K562 (cell line): ENCODE measurements around the gene ADPRH. TPM values are rescaled to one million over a fixed set of nuclear protein-coding genes. Genes with fewer than 3 reads are reported as not detected.

Experiments used
- ATAC-seq: fragments of 200-7000 bp; cut with Tn5 transposase; 3 replicates; pipeline ENCODE4 v1.9.1; 2020; ENCODE audit warnings: moderate library complexity
- BruUV-seq: library from RNA; stranded (reverse); fragments of 400-500 nt; replicated peaks from 2 replicates; lab custom pipeline; 2021; lab: Mats Ljungman, UMichigan
- CTCF ChIA-PET: fragments of 300-600 bp; formaldehyde crosslinking; extraction: SDS; loops from one replicate; lab custom pipeline; 2021; ENCODE audit warnings: low intra/inter-chr PET ratio; lab: Yijun Ruan, JAX
- POLR2A ChIA-PET: fragments of 300-600, 350-650 bp; sonication (Branson Sonifier 250); formaldehyde crosslinking; extraction: SDS; loops from one replicate; lab custom pipeline; 2021; ENCODE audit warnings: antibody characterized with exemption, inconsistent platforms; lab: Yijun Ruan, JAX
- DNase-seq, 4 experiments: peaks; one replicate each; pipeline versions ENCODE4 v3.0.0 to v3.0.0-alpha.2; 2011 to 2018; ENCODE audit warnings: low spot score in 3 of 4, mixed read lengths in 3 of 4; ENCODE audit errors: extremely low read depth in 1 of 4
- FAIRE-seq: peaks from 2 replicates; lab custom pipeline; 2011; peaks lifted over from hg19 to GRCh38; lab: Jason Lieb, UNC
- H2AFZ ChIP-seq: 2 replicates; pipeline ENCODE4 v1.6.0; 2011; ENCODE audit warnings: low read depth, low read length, control low read depth, inconsistent platforms
- H3K27ac ChIP-seq: fragments of 200-600 bp; 3 replicates; pipeline ENCODE4 v1.8.0; 2011; ENCODE audit warnings: low read depth, mild to moderate bottlenecking, control low read depth, inconsistent platforms, low read length, moderate library complexity, mixed read lengths; ENCODE audit errors: extremely low read depth
- H3K27me3 ChIP-seq, 2 experiments: fragments of 300-600 bp in 1 of 2; 2 replicates in 1 of 2; 3 replicates in 1 of 2; pipeline versions ENCODE4 v1.6.0 to v1.8.0; 2011; ENCODE audit warnings: inconsistent platforms in 2 of 2, low read length in 2 of 2, mild to moderate bottlenecking in 1 of 2, mixed read lengths in 1 of 2, moderate library complexity in 1 of 2; ENCODE audit not compliant: control insufficient read depth in 2 of 2, insufficient read depth in 2 of 2
- H3K36me3 ChIP-seq: fragments of 300-600 bp; 3 replicates; pipeline ENCODE4 v1.8.0; 2011; ENCODE audit warnings: mild to moderate bottlenecking, low read length, inconsistent platforms; ENCODE audit not compliant: control insufficient read depth, insufficient read depth
- H3K4me1 ChIP-seq, 2 experiments: fragments of 200-600 bp in 1 of 2; replicated peaks in 1 of 2; 2 replicates in 1 of 2; 3 replicates in 1 of 2; pipeline versions ENCODE4 v1.5.1 to v1.8.0; 2011; ENCODE audit warnings: inconsistent platforms in 2 of 2, low read length in 2 of 2, mild to moderate bottlenecking in 1 of 2, mixed read lengths in 1 of 2, moderate library complexity in 1 of 2; ENCODE audit not compliant: control insufficient read depth in 2 of 2, insufficient read depth in 2 of 2
- H3K4me2 ChIP-seq: 2 replicates; pipeline ENCODE4 v1.6.1; 2011; ENCODE audit warnings: low read length, control low read depth, inconsistent platforms, mixed read lengths; ENCODE audit not compliant: insufficient read depth
- H3K4me3 ChIP-seq: fragments of 200-600 bp; sonication (generic), shearing (Covaris generic); 2 replicates; pipeline ENCODE4 v1.5.1; 2016; ENCODE audit warnings: control low read depth, inconsistent platforms
- H3K79me2 ChIP-seq: fragments of 200-600 bp; 3 replicates; pipeline ENCODE4 v1.8.0; 2011; ENCODE audit warnings: low read length, inconsistent platforms; ENCODE audit not compliant: control insufficient read depth, insufficient read depth
- H3K9ac ChIP-seq, 2 experiments: 2 replicates each; pipeline versions ENCODE4 v1.6.0 to v1.6.1; 2011; ENCODE audit warnings: low read depth in 2 of 2, low read length in 2 of 2, control low read depth in 1 of 2, inconsistent platforms in 1 of 2, mild to moderate bottlenecking in 1 of 2, mixed read lengths in 1 of 2; ENCODE audit not compliant: insufficient read depth in 1 of 2
- H3K9me1 ChIP-seq: one replicate; pipeline ENCODE4 v1.6.0; 2011; ENCODE audit warnings: inconsistent platforms, mild to moderate bottlenecking, low read length, moderate library complexity; ENCODE audit not compliant: control insufficient read depth, insufficient read depth
- H3K9me3 ChIP-seq: replicated peaks from 2 replicates; pipeline ENCODE4 v1.5.1; 2011; ENCODE audit warnings: low read depth, low read length, inconsistent platforms; ENCODE audit not compliant: control insufficient read depth, insufficient read depth
- H4K20me1 ChIP-seq: replicated peaks from 2 replicates; pipeline ENCODE4 v1.6.1; 2011; ENCODE audit warnings: low read length, inconsistent platforms, mixed read lengths; ENCODE audit not compliant: control insufficient read depth, insufficient read depth
- CTCFL ChIP-seq: IDR thresholded peaks from 2 replicates; pipeline ENCODE4 v1.6.1; 2011; ENCODE audit warnings: borderline replicate concordance, low read depth, mild to moderate bottlenecking, moderate library complexity, low read length; ENCODE audit not compliant: insufficient read depth, poor library complexity, severe bottlenecking
- ETS2 ChIP-seq: IDR thresholded peaks from 2 replicates; pipeline ENCODE4 v1.6.1; 2016; ENCODE audit warnings: borderline replicate concordance, missing genetic modification characterization, mild to moderate bottlenecking, moderate library complexity, missing compliant biosample characterization; ENCODE audit not compliant: poor library complexity, severe bottlenecking
- ETV6 ChIP-seq, 3 experiments: fragments of 150-350 bp in 1 of 3; sonication (generic) in 1 of 3; formaldehyde crosslinking in 1 of 3; IDR thresholded peaks; 2 replicates each; pipeline versions ENCODE4 v1.6.1 to v1.8.0; 2014 to 2022; ENCODE audit warnings: borderline replicate concordance in 2 of 3, low read depth in 2 of 3, antibody characterized with exemption in 1 of 3, low read length in 1 of 3, mild to moderate bottlenecking in 1 of 3, missing genetic modification reagents in 1 of 3
- GTF2F1 ChIP-seq: IDR thresholded peaks from 2 replicates; pipeline ENCODE4 v1.6.1; 2011; ENCODE audit warnings: low read depth, low read length, improper control_type of control experiment
- HDAC3 ChIP-seq: fragments of 450-650 bp; IDR thresholded peaks from 2 replicates; pipeline ENCODE4 v1.6.1; 2018; ENCODE audit warnings: borderline replicate concordance, mild to moderate bottlenecking, moderate library complexity; ENCODE audit not compliant: partially characterized antibody
- MAFF ChIP-seq: IDR thresholded peaks from 2 replicates; pipeline ENCODE4 v1.6.1; 2012; ENCODE audit warnings: low read length, improper control_type of control experiment
- NCOA6 ChIP-seq: fragments of 450-650 bp; IDR thresholded peaks from 2 replicates; pipeline ENCODE4 v1.6.1; 2017; ENCODE audit warnings: mild to moderate bottlenecking
- NR3C1 ChIP-seq: sonication (generic); formaldehyde crosslinking; IDR thresholded peaks from 2 replicates; pipeline ENCODE4 v1.8.1; 2022; ENCODE audit warnings: missing genetic modification reagents
- PRPF4 ChIP-seq: fragments of 200-400 bp; formaldehyde crosslinking; IDR thresholded peaks from one replicate; pipeline ENCODE4 v1.6.1; 2017; ENCODE audit warnings: low read length, low read depth, mild to moderate bottlenecking; ENCODE audit not compliant: insufficient read depth, poor library complexity, severe bottlenecking
- SMAD1 ChIP-seq: fragments of 150-350 bp; IDR thresholded peaks from 2 replicates; pipeline ENCODE4 v1.6.1; 2014; ENCODE audit warnings: low read length, low read depth; ENCODE audit not compliant: partially characterized antibody
- SMARCE1 ChIP-seq: fragments of 450-650 bp; IDR thresholded peaks from 2 replicates; pipeline ENCODE4 v1.7.1; 2016; ENCODE audit warnings: mild to moderate bottlenecking
- TGIF2 ChIP-seq: sonication (generic); formaldehyde crosslinking; IDR thresholded peaks from 2 replicates; pipeline ENCODE4 v1.8.1; 2022; ENCODE audit warnings: mild to moderate bottlenecking, missing genetic modification reagents, moderate library complexity
- YBX1 ChIP-seq: fragments of 450-650 bp; IDR thresholded peaks from 2 replicates; pipeline ENCODE4 v1.7.1; 2016; ENCODE audit warnings: mild to moderate bottlenecking
- ZNF121 ChIP-seq: sonication (generic); formaldehyde crosslinking; conservative IDR thresholded peaks from 2 replicates; pipeline ENCODE4 v1.8.0; 2022; ENCODE audit warnings: missing genetic modification reagents
- WGBS: fragments of 100-300 bp; shearing (Covaris generic); methylation state at CpG from one replicate; pipeline ENCODE4 v1.1.6; 2016; ENCODE audit warnings: low coverage, mixed read lengths; ENCODE audit not compliant: insufficient coverage; ENCODE audit errors: missing lambda C conversion rate; 5-methylcytosine and 5-hydroxymethylcytosine counted together
- in situ Hi-C: fragments of 300-500 bp; cut with MboI; formaldehyde crosslinking; loops from 4 replicates; pipeline ENCODE4 v1.15.0; 2018; ENCODE audit warnings: inconsistent platforms, mixed read lengths
- intact Hi-C: fragments of 100-400 bp; cut with micrococcal nuclease; formaldehyde crosslinking; loops from 2 replicates; pipeline ENCODE4 v1.14.2; 2022
- polyA plus RNA-seq, 8 experiments: library from polyadenylated mRNA; depleted of rRNA in 4 of 8; stranded (reverse) in 5 of 8; unstranded in 3 of 8; fragments of >200 nt; fragmentation: Nextera tagmentation in 2 of 8; fragmentation: Illumina TruSeq in 1 of 8; extraction: Ambion mirVana in 2 of 8; extraction: Trizol in 1 of 8; gene quantifications; 2 replicates each; pipeline versions ENCODE4 v1.2.1 to v1.2.3, GENCODE V29; 2011 to 2014; ENCODE audit warnings: inconsistent platforms in 1 of 8, missing spikeins in 1 of 8
- total RNA-seq, 7 experiments: library from RNA; depleted of rRNA in 6 of 7; stranded (reverse); fragments of >200 nt in 6 of 7; fragmentation: Illumina TruSeq in 2 of 7; extraction: Trizol in 2 of 7; gene quantifications; 2 replicates each; pipeline versions ENCODE4 v1.2.1 to v1.2.3, GENCODE V29; 2011 to 2021; ENCODE audit warnings: low replicate concordance in 1 of 7

Gene ADPRH
- total and polyA plus RNA-seq, 9 of the 15 experiments (the other 6 are each of a cell fraction or from before 2014, with no cell fraction given), result 0.01 to 1.4 (median 0.65) TPM

DNA sequence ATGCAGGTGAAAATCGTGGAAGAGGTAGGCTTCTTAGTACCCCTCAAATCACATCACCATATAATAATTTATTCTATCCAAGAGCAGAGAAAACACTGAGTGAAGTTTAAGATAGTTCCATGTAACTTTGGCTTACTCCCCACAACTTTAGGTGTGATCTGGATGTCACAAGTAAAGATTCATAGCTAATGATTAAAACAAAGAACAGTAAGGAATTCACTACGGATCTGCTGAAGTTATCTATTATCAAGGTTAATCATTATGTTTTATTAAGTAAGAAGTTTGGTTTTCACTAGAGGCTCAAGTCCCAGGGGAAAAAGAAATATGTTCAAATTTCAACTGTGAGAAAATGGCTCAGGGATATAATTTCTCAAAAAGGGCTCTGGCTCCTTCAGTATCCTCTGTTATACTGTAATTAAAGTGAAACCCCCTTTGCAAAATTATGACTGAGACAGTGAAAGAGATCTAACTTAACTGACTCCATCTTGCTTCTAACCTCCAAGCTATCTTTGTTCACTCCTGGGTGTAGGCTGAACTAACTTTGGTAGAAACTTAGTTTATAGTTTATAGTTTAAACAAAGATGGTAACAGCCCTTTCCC, 37.0 kb upstream of the ADPRH start:
- H3K36me3 ChIP-seq, result no peaks in the 10 kb centered on the region
- TF ChIP-seq GTF2F1 (no peak), NCOA6 (no peak), SMAD1 (no peak), TGIF2 (CRISPR knock-in tag) (no peak), ETS2 (tag) (no peak), ETV6 (IDR thresholded peaks at IDR 0.05; ENCODE audit: borderline replicate concordance in 1 of 2, low read depth in 2 of 2, low read length in 1 of 2) (no peak), ETV6 (CRISPR knock-in tag; IDR thresholded peaks at IDR 0.05; ENCODE audit: borderline replicate concordance) (no peak), PRPF4 (no peak), ZNF121 (CRISPR knock-in tag) (no peak), MAFF (no peak), CTCFL (no peak), HDAC3 (no peak), SMARCE1 (no peak), NR3C1 (no peak), YBX1 (no peak)
- FAIRE-seq (no peak), DNase-seq (no peak), ATAC-seq (no peak)
- H3K79me2 ChIP-seq, result no peaks in the 10 kb centered on the region
- no peaks in the 10 kb centered on the region for H3K27me3 ChIP-seq
- no peak overlapping the region for H3K4me3 ChIP-seq
- no peak overlapping the region for H3K9ac ChIP-seq
- POLR2A ChIA-PET, result interaction anchor here (0.6 kb wide), 1 partner anchor 183 kb away, joined by 3 read pairs; no protein-coding TSS in a partner anchor
- H2AFZ ChIP-seq, result no peak overlapping the region
- CTCF ChIA-PET, result no interaction called here
- H3K27ac ChIP-seq, result no peak overlapping the region
- no peaks in the 10 kb centered on the region for H3K9me1 ChIP-seq
- no peaks in the 10 kb centered on the region for H4K20me1 ChIP-seq
- no TSS peak for BruUV-seq
- intact Hi-C loops (no loop called here), in situ Hi-C loops (no loop called here)
- 39% methylated on average over 2 of the region's 2 CpGs for WGBS
- no peak overlapping the region for H3K4me2 ChIP-seq
- H3K9me3 ChIP-seq, result no peaks in the 10 kb centered on the region
- H3K4me1 ChIP-seq, result no peaks in the 10 kb centered on the region
